H1 (cell line): Measurements from ENCODE around the gene TLR9. TPM values are rescaled to one million over a fixed set of nuclear protein-coding genes. Genes with fewer than 3 reads are reported as not detected.
"Not testable (repeated sequence)": the region's sequence is repeated elsewhere in the genome, so short reads cannot be mapped to it uniquely, and the experiment has no call there.

Experiments used
- CTCF ChIA-PET: fragments of 300-600 bp; sonication (Branson Sonifier 250); formaldehyde crosslinking; loops from one replicate; lab custom pipeline; 2021; ENCODE audit not compliant: partially characterized antibody; lab: Charles Lee
- POLR2A ChIA-PET: fragments of 300-600 bp; sonication (Branson Sonifier 250); formaldehyde crosslinking; loops from one replicate; lab custom pipeline; 2021; ENCODE audit warnings: inconsistent platforms; ENCODE audit not compliant: partially characterized antibody; lab: Charles Lee
- DNase-seq, 2 experiments: peaks; one replicate each; pipeline versions ENCODE4 v3.0.0 to v3.0.0-alpha.2; 2010 to 2022; ENCODE audit warnings: low spot score in 2 of 2, low read depth in 1 of 2, mixed read lengths in 1 of 2
- FAIRE-seq: peaks from 2 replicates; lab custom pipeline; 2011; peaks lifted over from hg19 to GRCh38; lab: Jason Lieb, UNC
- H2AFZ ChIP-seq: 2 replicates; pipeline ENCODE4 v1.8.1; 2012; ENCODE audit warnings: low read length, inconsistent platforms
- H2AK5ac ChIP-seq: 2 replicates; pipeline ENCODE4 v1.6.1; 2013; ENCODE audit warnings: low read depth, low read length
- H2BK120ac ChIP-seq: replicated peaks from 2 replicates; pipeline ENCODE3; 2013; ENCODE audit warnings: low read depth, low read length, inconsistent platforms
- H2BK12ac ChIP-seq: 2 replicates; pipeline ENCODE4 v1.6.1; 2013; ENCODE audit warnings: low read depth, low read length
- H2BK15ac ChIP-seq: 2 replicates; pipeline ENCODE4 v1.6.1; 2013; ENCODE audit warnings: low read length
- H2BK20ac ChIP-seq: 2 replicates; pipeline ENCODE4 v1.6.1; 2013; ENCODE audit warnings: low read length
- H2BK5ac ChIP-seq: 2 replicates; pipeline ENCODE4 v1.6.1; 2013; ENCODE audit warnings: low read depth, low read length
- H3K14ac ChIP-seq: 2 replicates; pipeline ENCODE4 v1.6.1; 2013; ENCODE audit warnings: inconsistent platforms; ENCODE audit not compliant: insufficient read length
- H3K18ac ChIP-seq: 2 replicates; pipeline ENCODE4 v1.6.1; 2013; ENCODE audit warnings: low read length; ENCODE audit errors: extremely low read depth
- H3K23ac ChIP-seq: 2 replicates; pipeline ENCODE4 v1.6.1; 2013; ENCODE audit warnings: inconsistent platforms; ENCODE audit not compliant: insufficient read length
- H3K23me2 ChIP-seq: 2 replicates; pipeline ENCODE4 v1.6.1; 2013; ENCODE audit warnings: low read depth, low read length
- H3K27ac ChIP-seq: 2 replicates; pipeline ENCODE4 v1.6.1; 2011; ENCODE audit warnings: low read depth, low read length, inconsistent platforms
- H3K27me3 ChIP-seq, 4 experiments: replicated peaks in 1 of 4; 1 replicate in 1 of 4; 2 replicates in 3 of 4; pipeline versions ENCODE4 v1.6.1 to v1.8.1; 2011 to 2013; ENCODE audit warnings: low read length in 3 of 4, mild to moderate bottlenecking in 3 of 4, inconsistent platforms in 2 of 4, mixed read lengths in 2 of 4, moderate library complexity in 1 of 4; ENCODE audit not compliant: control insufficient read depth in 3 of 4, insufficient read depth in 3 of 4; ENCODE audit errors: extremely low read depth in 1 of 4
- H3K36me3 ChIP-seq, 4 experiments: 2 replicates each; pipeline versions ENCODE4 v1.6.1 to v1.8.1; 2011 to 2013; ENCODE audit warnings: mild to moderate bottlenecking in 4 of 4, low read length in 3 of 4, moderate library complexity in 2 of 4, control low read depth in 1 of 4, inconsistent platforms in 1 of 4; ENCODE audit not compliant: insufficient read depth in 4 of 4, control insufficient read depth in 2 of 4
- H3K4ac ChIP-seq: replicated peaks from 2 replicates; pipeline ENCODE3; 2013; ENCODE audit warnings: low read length, low read depth, mixed read lengths, inconsistent platforms; ENCODE audit not compliant: insufficient read length
- H3K4me1 ChIP-seq, 4 experiments: replicated peaks in 1 of 4; 1 replicate in 1 of 4; 2 replicates in 3 of 4; pipeline versions ENCODE4 v1.6.1 to v1.8.1; 2011 to 2013; ENCODE audit warnings: low read length in 3 of 4, inconsistent platforms in 2 of 4, mixed read lengths in 1 of 4; ENCODE audit not compliant: insufficient read depth in 4 of 4, control insufficient read depth in 3 of 4
- H3K4me2 ChIP-seq, 2 experiments: 2 replicates each; pipeline versions ENCODE4 v1.6.1 to v1.8.1; 2011 to 2013; ENCODE audit warnings: low read depth in 2 of 2, low read length in 2 of 2, control low read depth in 1 of 2, inconsistent platforms in 1 of 2, mild to moderate bottlenecking in 1 of 2; ENCODE audit not compliant: insufficient read depth in 1 of 2
- H3K4me3 ChIP-seq, 4 experiments: fragments of 200-600, 300-600 bp in 1 of 4; sonication (generic), shearing (Covaris generic), sonication (Bioruptor Twin) in 1 of 4; 2 replicates each; pipeline versions ENCODE4 v1.5.1 to v1.8.1; 2011 to 2016; ENCODE audit warnings: low read length in 4 of 4, low read depth in 3 of 4, control low read depth in 2 of 4, inconsistent platforms in 2 of 4, mild to moderate bottlenecking in 2 of 4, mixed read lengths in 1 of 4, moderate library complexity in 1 of 4; ENCODE audit not compliant: insufficient read depth in 2 of 4; ENCODE audit errors: extremely low read depth in 1 of 4
- H3K56ac ChIP-seq: replicated peaks from 2 replicates; pipeline ENCODE3; 2013; ENCODE audit warnings: low read depth, mild to moderate bottlenecking, mixed read lengths, low read length, inconsistent platforms; ENCODE audit not compliant: insufficient read length
- H3K79me1 ChIP-seq: 2 replicates; pipeline ENCODE4 v1.6.1; 2013; ENCODE audit warnings: low read depth, low read length, control low read depth
- H3K79me2 ChIP-seq, 2 experiments: 2 replicates each; pipeline versions ENCODE4 v1.6.1 to v1.8.1; 2012 to 2013; ENCODE audit warnings: low read length in 2 of 2, mild to moderate bottlenecking in 2 of 2, inconsistent platforms in 1 of 2; ENCODE audit not compliant: insufficient read depth in 2 of 2, control insufficient read depth in 1 of 2
- H3K9ac ChIP-seq, 4 experiments: replicated peaks in 1 of 4; 1 replicate in 1 of 4; 2 replicates in 3 of 4; pipeline versions ENCODE4 v1.6.1 to v1.8.1; 2011 to 2013; ENCODE audit warnings: low read depth in 3 of 4, low read length in 3 of 4, control low read depth in 2 of 4, mild to moderate bottlenecking in 2 of 4, moderate library complexity in 2 of 4, inconsistent platforms in 1 of 4; ENCODE audit errors: extremely low read depth in 1 of 4
- H3K9me3 ChIP-seq, 2 experiments: 2 replicates each; pipeline versions ENCODE4 v1.6.1 to v1.8.1; 2012 to 2013; ENCODE audit warnings: mild to moderate bottlenecking in 2 of 2, moderate library complexity in 2 of 2, control low read depth in 1 of 2, inconsistent platforms in 1 of 2, low read depth in 1 of 2, low read length in 1 of 2, mixed read lengths in 1 of 2; ENCODE audit not compliant: insufficient read depth in 2 of 2
- H4K20me1 ChIP-seq, 2 experiments: replicated peaks in 1 of 2; 2 replicates each; pipeline versions ENCODE3 to v1.8.1; 2011 to 2013; ENCODE audit warnings: inconsistent platforms in 2 of 2, low read length in 2 of 2, mild to moderate bottlenecking in 1 of 2; ENCODE audit not compliant: insufficient read depth in 2 of 2, control insufficient read depth in 1 of 2
- H4K5ac ChIP-seq: 2 replicates; pipeline ENCODE4 v1.6.1; 2013; ENCODE audit warnings: low read length, low read depth, mixed read lengths, inconsistent platforms; ENCODE audit not compliant: insufficient read length
- H4K8ac ChIP-seq: 2 replicates; pipeline ENCODE4 v1.8.0; 2013; ENCODE audit warnings: mild to moderate bottlenecking, moderate library complexity, low read length, inconsistent platforms; ENCODE audit not compliant: insufficient read depth; ENCODE audit errors: extremely low read depth
- H4K91ac ChIP-seq: replicated peaks from 2 replicates; pipeline ENCODE3; 2013; ENCODE audit warnings: low read length, mixed read lengths, inconsistent platforms; ENCODE audit not compliant: insufficient read length
- WGBS, 2 experiments: shearing (Covaris generic) in 1 of 2; methylation state at CpG; one replicate each; pipeline versions ENCODE4 v1.1.6 to v1.1.7; 2013 to 2015; ENCODE audit warnings: low lambda C conversion rate in 2 of 2, mixed read lengths in 2 of 2, inconsistent platforms in 1 of 2, low coverage in 1 of 2, missing lambda C conversion rate in 1 of 2; ENCODE audit not compliant: insufficient replicate concordance in 2 of 2, insufficient coverage in 1 of 2, insufficient read length in 1 of 2; ENCODE audit errors: extremely low coverage in 1 of 2, missing lambda C conversion rate in 1 of 2; 5-methylcytosine and 5-hydroxymethylcytosine counted together
- polyA plus RNA-seq, 7 experiments: library from polyadenylated mRNA; depleted of rRNA in 3 of 7; stranded (reverse) in 5 of 7; unstranded in 2 of 7; fragments of >200 nt in 5 of 7; fragments of 200-250 nt in 2 of 7; gene quantifications; 1 replicate in 5 of 7; 2 replicates in 1 of 7; 4 replicates in 1 of 7; pipeline versions ENCODE4 v1.2.1 to v1.2.3, GENCODE V29; 2011 to 2013; ENCODE audit warnings: missing spikeins in 2 of 7, mixed read lengths in 2 of 7
- total RNA-seq: library from RNA; stranded (reverse); fragmentation: NEBNext Ultra II Directional; extraction: Animal tissue kit (Norgen Biotek cat#: 25700); gene quantifications from 2 replicates; pipeline ENCODE4 v1.2.1, GENCODE V29; 2021

The TLR9 gene
- total and polyA plus RNA-seq, 2 of the 8 experiments (the other 6 are each of a cell fraction or from before 2014, with no cell fraction given), result 0.05 TPM; not detected in 1

DNA sequence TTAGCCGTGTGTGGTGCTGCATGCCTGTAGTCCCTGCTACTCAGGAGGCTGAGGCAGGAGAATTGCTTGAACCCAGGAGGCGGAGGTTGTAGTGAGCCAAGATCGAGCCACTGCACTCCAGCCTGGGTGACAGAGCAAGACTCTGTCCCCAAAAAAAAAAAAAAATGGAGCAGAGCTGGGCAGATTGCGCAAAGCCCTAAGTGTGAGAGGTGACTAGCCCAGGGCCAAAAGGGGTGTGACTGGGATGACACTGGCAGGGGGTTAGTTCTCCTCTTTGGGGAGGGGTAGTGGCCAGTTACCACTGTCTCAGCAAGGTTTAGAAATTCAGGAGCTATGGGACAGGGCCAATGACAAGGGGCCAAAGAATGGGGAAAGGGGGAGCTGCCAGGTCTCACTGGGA lies 47.3 kb downstream of the TLR9 start:
- H2AFZ ChIP-seq, H4K5ac ChIP-seq, H2BK20ac ChIP-seq, H2BK120ac ChIP-seq, H3K9ac ChIP-seq, H2AK5ac ChIP-seq, H3K79me1 ChIP-seq, H3K27ac ChIP-seq, H3K56ac ChIP-seq, H3K23ac ChIP-seq, H3K4me3 ChIP-seq, H3K23me2 ChIP-seq, H3K79me2 ChIP-seq, H2BK15ac ChIP-seq, H3K14ac ChIP-seq, H4K20me1 ChIP-seq, H3K36me3 ChIP-seq, H3K4me2 ChIP-seq, H3K18ac ChIP-seq, H3K4me1 ChIP-seq, H3K27me3 ChIP-seq, H2BK12ac ChIP-seq, H2BK5ac ChIP-seq, DNase-seq, H4K8ac ChIP-seq, H4K91ac ChIP-seq, H3K4ac ChIP-seq, H3K9me3 ChIP-seq, FAIRE-seq: not testable (repeated sequence)
- CTCF ChIA-PET, result interaction anchor here (0.5 to 2.9 kb wide), 9 partner anchors 8 to 393 kb away, joined by 3 to 10 read pairs (median 3); partner anchors contain the start of gene POC1A
- POLR2A ChIA-PET, result interaction anchor here (0.5 to 0.7 kb wide), 3 partner anchors 148 to 225 kb away, joined by 3 to 4 read pairs (median 3); no protein-coding TSS in a partner anchor
- 100% methylated on average over 3 of the region's 4 CpGs; no CpG with 5 or more reads in 1 of the 2 experiments for WGBS, 2 experiments
